Left ventricle myocardium superior (tissue), 1 donor: Measurements from ENCODE around the gene NAXE. TPM values are rescaled to one million over a fixed set of nuclear protein-coding genes. Genes with fewer than 3 reads are reported as not detected.

Source experiments
- ATAC-seq: fragments of 200-7000 bp; cut with Tn5 transposase; one replicate; pipeline ENCODE4 v1.9.1; 2020; ENCODE audit warnings: mild to moderate bottlenecking, moderate library complexity
- DNase-seq: peaks from one replicate; pipeline ENCODE4 v3.0.0-alpha.2; 2020
- intact Hi-C: fragments of 100-400 bp; cut with micrococcal nuclease; formaldehyde crosslinking; loops from one replicate; pipeline ENCODE4 v1.11.0; 2022
- total RNA-seq: library from RNA; stranded (reverse); fragmentation: NEBNext Ultra II Directional; extraction: Animal tissue kit (Norgen Biotek cat#: 25700); gene quantifications from one replicate; pipeline ENCODE4 v1.2.1, GENCODE V29; 2021
- donor health status: DM: no; HTN: yes; CAD: no; lungs with severe emphysema.

The NAXE gene
- total RNA-seq, 1 donor from 2014 or later = 123 TPM

DNA sequence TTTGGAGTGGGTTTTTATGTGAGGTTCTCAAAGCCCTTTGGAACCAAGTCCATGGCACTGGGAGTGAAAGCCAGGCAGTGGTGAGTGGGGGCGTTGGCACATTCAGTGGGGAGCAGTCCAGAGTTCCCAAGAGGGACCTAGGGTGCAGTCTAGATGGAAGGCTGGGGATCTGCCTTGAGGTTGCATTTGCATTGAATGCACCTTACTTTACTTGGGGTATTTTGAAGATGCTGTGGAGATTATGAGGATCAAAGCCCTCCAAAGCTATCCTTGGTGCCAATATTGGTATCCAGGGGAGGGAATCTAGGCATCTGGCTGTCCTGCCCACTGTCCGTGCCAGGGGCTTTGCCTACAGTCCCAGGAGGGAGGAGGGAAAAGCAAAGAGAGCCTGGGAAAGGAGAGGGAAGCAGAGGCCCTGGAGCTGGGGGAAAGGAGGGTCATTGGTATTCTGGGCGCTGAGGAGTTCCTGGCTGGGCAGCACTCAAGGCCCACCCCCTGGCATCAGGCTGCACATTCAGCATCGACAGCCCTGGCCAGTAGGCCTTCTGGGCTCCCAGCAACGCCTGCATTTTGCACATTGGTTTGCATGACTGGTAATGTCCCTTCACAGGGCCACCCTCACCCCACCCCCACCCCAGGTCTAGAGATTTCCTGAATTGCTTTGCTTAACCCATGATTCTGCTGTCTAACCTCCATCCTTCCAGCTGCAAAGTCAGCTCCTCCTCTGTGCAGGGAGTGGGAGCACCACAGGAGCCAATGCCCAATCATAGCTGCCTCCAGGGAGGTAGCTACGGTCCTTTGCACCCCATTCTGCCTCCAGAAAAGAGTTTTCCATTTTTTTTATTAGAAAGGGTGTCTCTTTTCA, 49.5 kb downstream of the NAXE start:
- intact Hi-C loops = no loop called here
- no peak for ATAC-seq
- no peak for DNase-seq

- ATAC-seq (peak; percentile 82), DNase-seq (peak; percentile 52)
- intact Hi-C loops = no loop called here
Observed at GRCh38 chr1:156641761-156642264, 50.2 kb downstream of the NAXE start, which contains the start of gene BCAN. BCAN (plus strand) TSS chr1:156642117; CDS start chr1:156646055, 3,938 bp downstream.

- no peak for DNase-seq
- ATAC-seq = peak; percentile 23
- intact Hi-C loops = no loop called here
Observed at GRCh38 chr1:156642265-156643048, 50.9 kb downstream of the NAXE start.

DNA sequence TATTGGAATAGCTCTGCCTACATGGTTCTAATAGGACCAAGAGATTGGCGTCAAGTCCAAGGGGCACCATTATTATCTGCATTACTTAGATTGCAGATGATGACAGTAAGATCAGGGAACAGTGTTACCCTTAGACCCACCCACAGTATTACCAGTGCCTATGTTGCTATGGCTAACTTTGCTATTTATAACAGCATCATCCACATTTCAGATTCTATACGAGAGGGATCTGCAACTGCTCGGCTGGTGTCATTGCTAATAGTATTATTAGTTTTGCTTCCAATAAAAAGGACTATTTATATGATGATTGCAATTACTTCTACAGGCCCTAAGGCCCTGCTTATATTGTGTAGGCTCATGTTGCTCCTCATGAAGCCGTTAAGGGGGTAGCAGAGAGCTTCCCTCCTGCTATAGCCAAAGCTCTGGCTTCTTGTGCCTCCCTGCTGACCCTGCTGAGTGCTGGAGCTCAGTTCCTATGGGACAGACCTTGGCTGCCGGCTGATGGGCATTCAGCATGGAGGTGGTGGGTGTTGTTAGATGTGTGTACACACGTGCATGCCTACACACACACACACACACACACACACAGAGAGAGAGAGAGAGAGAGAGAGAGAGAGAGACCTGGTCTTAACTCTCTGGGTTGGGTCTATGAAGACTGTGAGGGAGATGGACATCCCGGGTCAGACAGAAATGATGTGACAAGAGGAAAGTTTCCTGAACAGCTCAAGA, 51.6 kb downstream of the NAXE start:
- ATAC-seq (no peak), DNase-seq (no peak)
- intact Hi-C loops = no loop called here

- DNase-seq = no peak
- no peak for ATAC-seq
- intact Hi-C loops = no loop called here
Observed at GRCh38 chr1:156643778-156644092, 52.2 kb downstream of the NAXE start.

Other genes with a start within 250 kb of the NAXE start
- not detected for gene RHBG, start 222.6 kb upstream of the NAXE start, total RNA-seq
- gene MEF2D, start 91.0 kb upstream of the NAXE start, total RNA-seq = 116 TPM
- gene IQGAP3, start 19.2 kb upstream of the NAXE start, total RNA-seq = 0.42 TPM
- not detected for gene TTC24, start 12.1 kb upstream of the NAXE start, total RNA-seq
- 14.1 TPM for gene GPATCH4, start 9.7 kb downstream of the NAXE start, total RNA-seq
- 1.5 TPM for gene HAPLN2, start 27.6 kb downstream of the NAXE start, total RNA-seq
- gene BCAN, start 50.3 kb downstream of the NAXE start, total RNA-seq = 0.52 TPM
- 94.7 TPM for gene NES, start 85.6 kb downstream of the NAXE start, total RNA-seq
- 0.74 TPM for gene CRABP2, start 113.8 kb downstream of the NAXE start, total RNA-seq
- gene METTL25B, start 136.7 kb downstream of the NAXE start, total RNA-seq = 14.7 TPM
- 12.0 TPM for gene ISG20L2, start 137.0 kb downstream of the NAXE start, total RNA-seq
- gene MRPL24, start 149.3 kb downstream of the NAXE start, total RNA-seq = 96.1 TPM
- gene HDGF, start 159.9 kb downstream of the NAXE start, total RNA-seq = 185 TPM
- 41.3 TPM for gene PRCC, start 175.8 kb downstream of the NAXE start, total RNA-seq
- gene SH2D2A, start 225.1 kb downstream of the NAXE start, total RNA-seq = 1.0 TPM